CD4-positive, alpha-beta T cell (primary cell): ENCODE results near the gene EID2B. TPM values are rescaled to one million over a fixed set of nuclear protein-coding genes. Genes with fewer than 3 reads are reported as not detected.

Experiments used
- ATAC-seq: fragments of 200-7000 bp; cut with Tn5 transposase; one replicate; pipeline ENCODE4 v1.10.0; 2022; ENCODE audit warnings: mild to moderate bottlenecking; ENCODE audit not compliant: poor library complexity
- CTCF ChIA-PET: fragments of 350-600 bp; sonication (Branson Sonifier 250); formaldehyde crosslinking; loops from one replicate; lab custom pipeline; 2021; ENCODE audit warnings: antibody characterized with exemption, inconsistent platforms; lab: Charles Lee
- POLR2A ChIA-PET: fragments of 350-600 bp; sonication (Branson Sonifier 250); formaldehyde crosslinking; loops from one replicate; lab custom pipeline; 2021; ENCODE audit warnings: antibody characterized with exemption, inconsistent platforms; lab: Charles Lee
- DNase-seq, 14 experiments: peaks; one replicate each; pipeline ENCODE4 v3.0.0-alpha.2; 2013 to 2020; ENCODE audit warnings: mixed read lengths in 2 of 14
- H3K27ac ChIP-seq, 2 donors: one replicate each; pipeline versions ENCODE4 v1.5.1 to v1.7.0; 2013; ENCODE audit warnings: low read length in 2 of 2, low read depth in 1 of 2, mild to moderate bottlenecking in 1 of 2
- H3K27me3 ChIP-seq, 2 experiments: 1 replicate in 1 of 2; 2 replicates in 1 of 2; pipeline versions ENCODE4 v1.6.1 to v1.7.0; 2013; ENCODE audit warnings: low read length in 2 of 2, control low read depth in 1 of 2, mild to moderate bottlenecking in 1 of 2, moderate library complexity in 1 of 2; ENCODE audit not compliant: insufficient read depth in 2 of 2, control insufficient read depth in 1 of 2
- H3K36me3 ChIP-seq: one replicate; pipeline ENCODE4 v1.6.1; 2013; ENCODE audit warnings: low read length, control low read depth; ENCODE audit not compliant: insufficient read depth
- H3K4me1 ChIP-seq: one replicate; pipeline ENCODE4 v1.6.1; 2013; ENCODE audit warnings: low read length, control low read depth; ENCODE audit not compliant: insufficient read depth
- H3K4me3 ChIP-seq: one replicate; pipeline ENCODE4 v1.5.1; 2013; ENCODE audit warnings: mild to moderate bottlenecking, low read length, moderate library complexity
- H3K9me3 ChIP-seq, 2 experiments: 1 replicate in 1 of 2; 2 replicates in 1 of 2; pipeline versions ENCODE4 v1.6.1 to v1.7.0; 2013; ENCODE audit warnings: low read length in 2 of 2, mild to moderate bottlenecking in 2 of 2, control low read depth in 1 of 2, moderate library complexity in 1 of 2; ENCODE audit not compliant: control insufficient read depth in 1 of 2, insufficient read depth in 1 of 2
- H3K27ac Mint-ChIP-seq: one replicate; pipeline ENCODE4 v1.8.0; 2020; ENCODE audit warnings: mixed read lengths
- H3K27me3 Mint-ChIP-seq: one replicate; pipeline ENCODE4 v1.8.0; 2021; ENCODE audit warnings: mixed read lengths
- H3K36me3 Mint-ChIP-seq: one replicate; pipeline ENCODE4 v1.8.0; 2021; ENCODE audit warnings: low read depth, mixed read lengths
- H3K4me1 Mint-ChIP-seq: one replicate; pipeline ENCODE4 v1.8.0; 2021; ENCODE audit warnings: low read depth, mixed read lengths
- H3K4me3 Mint-ChIP-seq: one replicate; pipeline ENCODE4 v1.8.0; 2020; ENCODE audit warnings: mild to moderate bottlenecking, mixed read lengths
- H3K9me3 Mint-ChIP-seq: one replicate; pipeline ENCODE4 v1.8.0; 2020; ENCODE audit warnings: mixed read lengths
- intact Hi-C, 2 experiments: fragments of 100-400 bp; cut with DNase I in 1 of 2; cut with micrococcal nuclease in 1 of 2; formaldehyde crosslinking; loops; one replicate each; pipeline versions ENCODE4 v1.15.1 to v1.9.0; 2023 to 2025; cut with DNase I, micrococcal nuclease
- total RNA-seq, 174 experiments: library from RNA in 2 of 174; stranded (reverse) in 2 of 174; gene quantifications; one replicate each; pipeline ENCODE4 v1.2.3 and lab custom pipeline; 2021 to 2026
- TF ChIP-seq, protein P1 (sequence below): fragments of 200-600 bp; IDR thresholded peaks from one replicate; pipeline ENCODE4 v1.8.0; 2022; ENCODE audit warnings: antibody characterized with exemption, mild to moderate bottlenecking

Gene EID2B
- total RNA-seq, 2 experiments from 2014 or later = 5.0 to 5.1 TPM

- peak overlapping the region; percentile 73 for H3K4me3 ChIP-seq
- DNase-seq (peak in 2 of 14 experiments; percentile 39 to 40), ATAC-seq (no peak)
- TF ChIP-seq, protein P1, sequence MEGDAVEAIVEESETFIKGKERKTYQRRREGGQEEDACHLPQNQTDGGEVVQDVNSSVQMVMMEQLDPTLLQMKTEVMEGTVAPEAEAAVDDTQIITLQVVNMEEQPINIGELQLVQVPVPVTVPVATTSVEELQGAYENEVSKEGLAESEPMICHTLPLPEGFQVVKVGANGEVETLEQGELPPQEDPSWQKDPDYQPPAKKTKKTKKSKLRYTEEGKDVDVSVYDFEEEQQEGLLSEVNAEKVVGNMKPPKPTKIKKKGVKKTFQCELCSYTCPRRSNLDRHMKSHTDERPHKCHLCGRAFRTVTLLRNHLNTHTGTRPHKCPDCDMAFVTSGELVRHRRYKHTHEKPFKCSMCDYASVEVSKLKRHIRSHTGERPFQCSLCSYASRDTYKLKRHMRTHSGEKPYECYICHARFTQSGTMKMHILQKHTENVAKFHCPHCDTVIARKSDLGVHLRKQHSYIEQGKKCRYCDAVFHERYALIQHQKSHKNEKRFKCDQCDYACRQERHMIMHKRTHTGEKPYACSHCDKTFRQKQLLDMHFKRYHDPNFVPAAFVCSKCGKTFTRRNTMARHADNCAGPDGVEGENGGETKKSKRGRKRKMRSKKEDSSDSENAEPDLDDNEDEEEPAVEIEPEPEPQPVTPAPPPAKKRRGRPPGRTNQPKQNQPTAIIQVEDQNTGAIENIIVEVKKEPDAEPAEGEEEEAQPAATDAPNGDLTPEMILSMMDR = no peak
- peaks cover 65% of the 10 kb centered on the region for H3K4me1 Mint-ChIP-seq
- ChIA-PET CTCF (interaction anchor here (1.0 to 1.4 kb wide), 2 partner anchors 12 to 37 kb away, joined by 3 to 6 read pairs; no protein-coding TSS in a partner anchor), POLR2A (interaction anchor here (1.1 to 2.1 kb wide), 5 partner anchors 8 to 148 kb away, joined by 3 to 9 read pairs (median 6); partner anchors contain the start of genes MED29, PAF1, RPS16 and SUPT5H)
- no peaks in the 10 kb centered on the region for H3K27me3 ChIP-seq
- H3K36me3 ChIP-seq = no peaks in the 10 kb centered on the region
- H3K9me3 Mint-ChIP-seq = no peaks in the 10 kb centered on the region
- H3K27ac ChIP-seq = peak overlapping the region; percentile 72 to 93
- intact Hi-C loops = loop anchor here in 1 of 2 experiments (2.0 to 10.0 kb wide), 3 partner anchors 102 to 414 kb away; partner anchors contain the start of genes PAK4 and SAMD4B
- H3K9me3 ChIP-seq = no peaks in the 10 kb centered on the region
- peak overlapping the region; percentile 96 for H3K27ac Mint-ChIP-seq
- no peaks in the 10 kb centered on the region for H3K27me3 Mint-ChIP-seq
- H3K4me1 ChIP-seq = peaks cover 26% of the 10 kb centered on the region
- peaks cover 10% of the 10 kb centered on the region for H3K36me3 Mint-ChIP-seq
- peak overlapping the region; percentile 86 for H3K4me3 Mint-ChIP-seq
Observed at GRCh38 chr19:39539165-39539517, 6.5 kb upstream of the EID2B start.

- ATAC-seq (no peak), DNase-seq (no peak)
- H3K4me3 ChIP-seq = no peak overlapping the region
- peaks cover 46% of the 10 kb centered on the region for H3K4me1 Mint-ChIP-seq
- H3K4me3 Mint-ChIP-seq = no peak overlapping the region
- no peaks in the 10 kb centered on the region for H3K9me3 ChIP-seq
- CTCF ChIA-PET = interaction anchor here (1.8 to 2.2 kb wide), 5 partner anchors 8 to 136 kb away, joined by 7 to 17 read pairs (median 10); partner anchors contain the start of gene DLL3
- TF ChIP-seq, protein P1 = no peak
- H3K36me3 ChIP-seq = no peaks in the 10 kb centered on the region
- peaks cover 4% of the 10 kb centered on the region for H3K36me3 Mint-ChIP-seq
- POLR2A ChIA-PET = interaction anchor here (0.9 to 2.9 kb wide), 5 partner anchors 8 to 131 kb away, joined by 3 to 17 read pairs (median 3); partner anchors contain the start of genes RPS16 and SUPT5H
- no peaks in the 10 kb centered on the region for H3K27me3 ChIP-seq
- intact Hi-C loops = loop anchor here (5.0 to 10.0 kb wide), 6 partner anchors 136 to 421 kb away; partner anchors contain the start of genes SAMD4B (in 2 of the 2), MED29 (in 1 of the 2), PAF1 (in 1 of the 2) and PAK4 (in 1 of the 2)
- no peak overlapping the region for H3K27ac ChIP-seq
- no peak overlapping the region for H3K27ac Mint-ChIP-seq
- no peaks in the 10 kb centered on the region for H3K27me3 Mint-ChIP-seq
- H3K9me3 Mint-ChIP-seq = no peaks in the 10 kb centered on the region
- H3K4me1 ChIP-seq = peaks cover 19% of the 10 kb centered on the region
Observed at GRCh38 chr19:39533791-39534190, 1.1 kb upstream of the EID2B start.

DNA sequence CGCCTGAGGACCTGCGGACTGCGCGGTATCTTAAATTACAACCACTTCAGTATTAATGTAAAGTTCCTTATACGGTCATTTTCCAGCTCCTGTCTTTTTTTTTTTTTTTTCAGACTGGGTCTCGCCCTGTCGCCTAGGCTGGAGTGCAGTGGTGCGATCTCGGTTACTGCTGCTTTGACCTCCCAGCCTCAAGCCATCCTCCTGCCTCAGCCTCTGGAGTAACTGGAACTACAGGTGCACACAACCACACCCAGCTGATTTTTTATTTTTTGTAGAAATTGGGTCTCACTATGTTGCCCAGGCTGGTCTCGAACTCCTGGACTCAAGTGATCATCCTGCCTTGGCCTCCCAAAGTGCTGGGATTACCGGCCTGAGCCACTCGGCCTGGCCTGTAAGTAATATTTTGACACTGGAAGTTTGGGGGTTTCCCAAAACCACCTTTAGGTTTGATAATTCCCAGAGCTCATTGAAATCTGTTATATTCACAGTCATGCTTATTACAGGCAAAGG lies 406 bp upstream of the EID2B start:
- H3K36me3 Mint-ChIP-seq = peaks cover 8% of the 10 kb centered on the region
- peaks cover 45% of the 10 kb centered on the region for H3K4me1 Mint-ChIP-seq
- peak overlapping the region; percentile 86 for H3K27ac Mint-ChIP-seq
- Histone ChIP-seq H3K27me3 (no peaks in the 10 kb centered on the region), H3K4me1 (peaks cover 19% of the 10 kb centered on the region), H3K36me3 (no peaks in the 10 kb centered on the region), H3K27ac (no peak overlapping the region), H3K4me3 (peak overlapping the region; percentile 79), H3K9me3 (no peaks in the 10 kb centered on the region)
- H3K27me3 Mint-ChIP-seq = no peaks in the 10 kb centered on the region
- DNase-seq (no peak), ATAC-seq (peak; percentile 16)
- CTCF ChIA-PET = interaction anchor here (0.6 to 2.2 kb wide), 13 partner anchors 9 to 411 kb away, joined by 3 to 17 read pairs (median 4); partner anchors contain the start of genes DLL3 and PLEKHG2
- intact Hi-C loops = loop anchor here (5.0 to 10.0 kb wide), 6 partner anchors 136 to 421 kb away; partner anchors contain the start of genes SAMD4B (in 2 of the 2), MED29 (in 1 of the 2), PAF1 (in 1 of the 2) and PAK4 (in 1 of the 2)
- POLR2A ChIA-PET = interaction anchor here (0.6 to 2.9 kb wide), 10 partner anchors 9 to 137 kb away, joined by 3 to 17 read pairs (median 5); partner anchors contain the start of genes RPS16, SUPT5H and TIMM50
- TF ChIP-seq, protein P1 = peak; percentile 48
- H3K9me3 Mint-ChIP-seq = no peaks in the 10 kb centered on the region
- peak overlapping the region; percentile 96 for H3K4me3 Mint-ChIP-seq
